DOHH2 (cell line): ENCODE results near the gene ELAVL1.

Experiments used
- H3F3A ChIP-seq: fragments of 200-600 bp; sonication (generic), shearing (Covaris generic); 2 replicates; pipeline ENCODE4 v1.6.0; 2016; ENCODE audit warnings: antibody characterized with exemption, mild to moderate bottlenecking; ENCODE audit not compliant: control insufficient read depth, insufficient read depth
- H3K27ac ChIP-seq: fragments of 200-600 bp; sonication (generic); 2 replicates; pipeline ENCODE4 v1.5.1; 2014; ENCODE audit warnings: low read depth, mild to moderate bottlenecking, low read length, moderate library complexity
- H3K27me3 ChIP-seq: fragments of 200-600 bp; sonication (generic); 2 replicates; pipeline ENCODE4 v1.6.1; 2014; ENCODE audit warnings: mild to moderate bottlenecking, low read length, mixed read lengths; ENCODE audit not compliant: control insufficient read depth
- H3K36me3 ChIP-seq: fragments of 200-600 bp; sonication (generic); 2 replicates; pipeline ENCODE4 v1.6.1; 2014; ENCODE audit warnings: mild to moderate bottlenecking, low read length, moderate library complexity, mixed read lengths; ENCODE audit not compliant: control insufficient read depth
- H3K4me1 ChIP-seq: fragments of 200-600 bp; sonication (generic); 2 replicates; pipeline ENCODE4 v1.6.1; 2014; ENCODE audit warnings: mild to moderate bottlenecking, low read length, mixed read lengths; ENCODE audit not compliant: control insufficient read depth
- H3K4me2 ChIP-seq: fragments of 200-600 bp; sonication (generic); 2 replicates; pipeline ENCODE4 v1.6.0; 2014; ENCODE audit warnings: mild to moderate bottlenecking, low read length, moderate library complexity
- H3K4me3 ChIP-seq: fragments of 200-600 bp; sonication (generic); 2 replicates; pipeline ENCODE4 v1.5.1; 2014; ENCODE audit warnings: mild to moderate bottlenecking, low read length, mixed read lengths
- H3K79me2 ChIP-seq: fragments of 200-600 bp; sonication (generic); 2 replicates; pipeline ENCODE4 v1.6.1; 2014; ENCODE audit warnings: mild to moderate bottlenecking, low read length, mixed read lengths; ENCODE audit not compliant: control insufficient read depth
- H3K9me2 ChIP-seq: fragments of 200-600 bp; sonication (generic); replicated peaks from 2 replicates; pipeline ENCODE4 v1.6.1; 2014; ENCODE audit warnings: mild to moderate bottlenecking, low read length, mixed read lengths; ENCODE audit not compliant: control insufficient read depth
- H3K9me3 ChIP-seq: fragments of 200-600 bp; sonication (generic); 2 replicates; pipeline ENCODE4 v1.6.1; 2014; ENCODE audit warnings: antibody characterized with exemption, low read length, mixed read lengths; ENCODE audit not compliant: control insufficient read depth, insufficient read depth
- H4K20me1 ChIP-seq: fragments of 200-600 bp; sonication (generic); 2 replicates; pipeline ENCODE4 v1.6.0; 2014; ENCODE audit warnings: low read depth, mild to moderate bottlenecking, antibody characterized with exemption, low read length, moderate library complexity; ENCODE audit not compliant: control insufficient read depth, insufficient read depth
- EZH2phosphoT487 ChIP-seq: fragments of 200-600 bp; sonication (generic); IDR thresholded peaks from 2 replicates; pipeline ENCODE4 v1.6.1; 2017; ENCODE audit warnings: borderline replicate concordance, mild to moderate bottlenecking, antibody characterized with exemption, low read length, moderate library complexity, mixed read lengths
- TF ChIP-seq, protein P1 (sequence below): fragments of 200-600 bp; sonication (generic); IDR thresholded peaks from one replicate; pipeline ENCODE4 v1.5.1; 2014; ENCODE audit warnings: antibody characterized with exemption, mild to moderate bottlenecking, low read depth, low read length; ENCODE audit not compliant: poor library complexity, severe bottlenecking

ELAVL1 gene

DNA sequence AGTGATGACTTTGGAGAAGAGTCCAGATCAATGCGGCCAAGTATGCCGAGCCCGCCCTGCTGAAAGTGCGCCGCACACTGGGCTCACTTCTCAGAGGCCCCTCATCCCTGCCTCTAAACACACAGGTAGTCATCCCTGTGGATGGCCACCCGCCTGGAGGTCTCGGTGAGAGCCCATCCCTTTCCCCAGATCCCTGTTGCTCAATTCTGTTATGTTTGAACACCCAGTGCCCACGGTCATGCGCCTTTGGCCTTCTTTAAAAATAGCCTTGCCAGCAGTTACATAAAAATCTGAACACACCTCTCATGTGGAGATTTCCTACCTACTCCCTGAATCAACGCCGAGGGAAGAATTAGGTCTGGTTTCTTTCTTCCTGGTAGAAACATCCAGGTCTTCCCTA lies 11.9 kb downstream of the ELAVL1 start:
- H3K9me3 ChIP-seq, result no peaks in the 10 kb centered on the region
- no peaks in the 10 kb centered on the region for H3K9me2 ChIP-seq
- TF ChIP-seq, protein P1, sequence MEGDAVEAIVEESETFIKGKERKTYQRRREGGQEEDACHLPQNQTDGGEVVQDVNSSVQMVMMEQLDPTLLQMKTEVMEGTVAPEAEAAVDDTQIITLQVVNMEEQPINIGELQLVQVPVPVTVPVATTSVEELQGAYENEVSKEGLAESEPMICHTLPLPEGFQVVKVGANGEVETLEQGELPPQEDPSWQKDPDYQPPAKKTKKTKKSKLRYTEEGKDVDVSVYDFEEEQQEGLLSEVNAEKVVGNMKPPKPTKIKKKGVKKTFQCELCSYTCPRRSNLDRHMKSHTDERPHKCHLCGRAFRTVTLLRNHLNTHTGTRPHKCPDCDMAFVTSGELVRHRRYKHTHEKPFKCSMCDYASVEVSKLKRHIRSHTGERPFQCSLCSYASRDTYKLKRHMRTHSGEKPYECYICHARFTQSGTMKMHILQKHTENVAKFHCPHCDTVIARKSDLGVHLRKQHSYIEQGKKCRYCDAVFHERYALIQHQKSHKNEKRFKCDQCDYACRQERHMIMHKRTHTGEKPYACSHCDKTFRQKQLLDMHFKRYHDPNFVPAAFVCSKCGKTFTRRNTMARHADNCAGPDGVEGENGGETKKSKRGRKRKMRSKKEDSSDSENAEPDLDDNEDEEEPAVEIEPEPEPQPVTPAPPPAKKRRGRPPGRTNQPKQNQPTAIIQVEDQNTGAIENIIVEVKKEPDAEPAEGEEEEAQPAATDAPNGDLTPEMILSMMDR, result no peak
- no peak for TF ChIP-seq EZH2phosphoT487
- no peaks in the 10 kb centered on the region for H3K27me3 ChIP-seq
- peaks cover 97% of the 10 kb centered on the region for H3K79me2 ChIP-seq
- H3K27ac ChIP-seq, result no peak overlapping the region
- H3K4me3 ChIP-seq, result no peak overlapping the region
- peaks cover 36% of the 10 kb centered on the region; the same call in 1 of the 2 replicates for H4K20me1 ChIP-seq
- peaks cover 82% of the 10 kb centered on the region for H3K36me3 ChIP-seq
- no peaks in the 10 kb centered on the region; the same call in 1 of the 2 replicates for H3F3A ChIP-seq
- H3K4me1 ChIP-seq, result peaks cover 35% of the 10 kb centered on the region
- H3K4me2 ChIP-seq, result no peak overlapping the region

DNA sequence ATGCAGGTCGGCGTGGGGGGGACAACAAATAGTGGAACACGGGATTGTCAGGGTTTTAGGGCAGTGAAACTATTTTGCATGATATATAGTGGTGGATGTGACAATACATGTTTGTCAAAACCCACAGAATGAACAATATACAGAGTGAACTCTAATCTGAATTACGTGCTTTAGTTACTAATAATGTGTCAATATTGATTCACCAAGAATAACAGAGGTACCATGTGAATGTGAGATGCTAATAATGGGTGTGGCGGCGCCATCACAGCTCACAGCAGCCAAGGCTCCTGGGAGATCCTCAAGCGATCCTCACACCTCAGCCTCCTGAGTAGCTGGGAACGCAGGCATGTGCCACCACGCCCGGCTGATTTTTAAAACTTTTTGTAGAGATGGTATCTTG lies 12.9 kb downstream of the ELAVL1 start:
- H3K27ac ChIP-seq, result no peak overlapping the region
- TF ChIP-seq, protein P1, result no peak
- TF ChIP-seq EZH2phosphoT487, result no peak
- peaks cover 84% of the 10 kb centered on the region for H3K36me3 ChIP-seq
- no peak overlapping the region for H3K4me3 ChIP-seq
- no peaks in the 10 kb centered on the region for H3K9me2 ChIP-seq
- no peak overlapping the region for H3K4me2 ChIP-seq
- H3K79me2 ChIP-seq, result peaks cover 97% of the 10 kb centered on the region
- no peaks in the 10 kb centered on the region; the same call in 1 of the 2 replicates for H3F3A ChIP-seq
- peaks cover 28% of the 10 kb centered on the region; the same call in 1 of the 2 replicates for H4K20me1 ChIP-seq
- H3K9me3 ChIP-seq, result no peaks in the 10 kb centered on the region
- no peaks in the 10 kb centered on the region for H3K27me3 ChIP-seq
- peaks cover 26% of the 10 kb centered on the region for H3K4me1 ChIP-seq

DNA sequence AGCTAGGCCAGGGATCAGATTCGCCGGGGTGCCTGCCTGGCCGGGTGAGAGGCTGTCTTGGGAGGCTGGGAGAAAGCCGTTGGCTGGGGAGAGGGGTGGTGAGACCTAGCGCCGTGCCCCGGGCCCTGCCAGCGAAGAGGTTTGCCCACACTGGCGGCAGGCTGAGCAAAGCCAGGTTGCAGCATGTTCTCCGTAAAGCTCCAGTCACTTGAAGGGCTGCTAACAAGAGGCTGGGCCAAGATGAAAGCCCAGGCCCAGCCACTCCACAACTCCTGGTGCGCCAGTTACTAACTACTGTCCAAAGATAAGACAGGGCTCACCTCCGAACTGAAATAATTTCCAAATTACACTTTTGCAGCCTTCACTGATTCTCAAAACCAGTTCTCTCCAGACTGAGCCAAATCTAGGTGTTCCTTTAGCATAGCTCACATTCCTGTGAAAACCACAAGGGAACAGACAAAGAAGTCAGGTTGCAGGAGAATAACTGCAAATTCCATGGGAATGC lies 16.3 kb downstream of the ELAVL1 start:
- Histone ChIP-seq H3K79me2 (peaks cover 95% of the 10 kb centered on the region), H3K36me3 (peaks cover 92% of the 10 kb centered on the region), H3K9me3 (no peaks in the 10 kb centered on the region), H3K9me2 (no peaks in the 10 kb centered on the region), H4K20me1 (peaks cover 7% of the 10 kb centered on the region), H3K4me2 (no peak overlapping the region), H3K4me1 (peaks cover 2% of the 10 kb centered on the region), H3K27me3 (no peaks in the 10 kb centered on the region), H3F3A (no peaks in the 10 kb centered on the region), H3K27ac (no peak overlapping the region), H3K4me3 (no peak overlapping the region)
- TF ChIP-seq, protein P1, result no peak
- TF ChIP-seq EZH2phosphoT487, result no peak

DNA sequence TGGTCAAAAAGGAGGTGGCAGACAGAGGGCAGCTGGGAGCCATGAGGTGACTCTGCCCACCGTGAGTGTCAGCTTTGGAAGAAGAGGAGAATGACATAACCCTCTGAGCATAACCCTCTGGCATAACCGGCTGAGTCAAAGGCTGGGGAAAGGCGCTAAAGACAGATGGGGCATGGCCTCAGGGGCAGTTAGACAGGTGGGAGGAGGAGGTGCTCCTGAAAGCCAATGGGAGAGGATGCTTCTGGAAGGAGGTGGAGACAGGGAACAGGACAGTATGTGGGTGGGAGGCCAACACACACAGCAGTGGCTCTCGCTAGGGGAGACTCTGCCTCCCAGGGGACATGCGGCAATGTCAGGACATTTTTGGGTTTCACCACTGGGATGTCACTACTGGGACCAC lies 17.1 kb downstream of the ELAVL1 start:
- no peaks in the 10 kb centered on the region for H3F3A ChIP-seq
- H3K79me2 ChIP-seq, result peaks cover 95% of the 10 kb centered on the region
- no peak overlapping the region for H3K27ac ChIP-seq
- no peak overlapping the region for H3K4me2 ChIP-seq
- H3K4me1 ChIP-seq, result no peaks in the 10 kb centered on the region
- H3K9me3 ChIP-seq, result no peaks in the 10 kb centered on the region
- peaks cover 92% of the 10 kb centered on the region for H3K36me3 ChIP-seq
- H3K9me2 ChIP-seq, result no peaks in the 10 kb centered on the region
- H3K4me3 ChIP-seq, result no peak overlapping the region
- no peaks in the 10 kb centered on the region for H3K27me3 ChIP-seq
- H4K20me1 ChIP-seq, result peaks cover 5% of the 10 kb centered on the region
- TF ChIP-seq, protein P1, result no peak
